Measurements from ENCODE around the gene FILIP1L.

The FILIP1L gene

DNA sequence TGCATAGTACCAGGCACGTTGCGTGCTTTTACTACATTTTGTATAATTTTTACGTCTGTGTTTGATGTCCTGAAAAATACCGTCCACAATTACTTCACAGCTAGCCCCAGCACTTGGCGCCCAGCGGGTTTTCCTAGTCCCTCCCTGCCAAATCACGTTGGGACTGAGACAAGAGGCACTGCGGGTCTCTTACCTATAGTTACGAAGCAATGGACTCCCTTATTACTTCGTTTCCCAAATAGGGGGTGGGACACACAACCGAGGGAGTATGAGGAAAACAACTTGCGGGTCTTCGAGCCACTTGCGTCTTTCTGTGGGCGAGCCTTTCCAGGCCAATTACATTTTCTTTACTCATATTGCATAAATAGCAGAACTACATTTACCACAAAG, 297.3 kb downstream of the FILIP1L start:
- Histone ChIP-seq H3K36me3 (ENCODE audit: insufficient read depth, low read length) (no peaks in the 10 kb centered on the region), H3K4me1 (ENCODE audit: insufficient read depth, low read length) (peaks cover 16% of the 10 kb centered on the region), H3K27me3 (ENCODE audit: insufficient read depth, low read length) (no peaks in the 10 kb centered on the region), H3K9me3 (ENCODE audit: low read length) (no peaks in the 10 kb centered on the region), H3K4me3 (ENCODE audit: low read length) (peak overlapping the region; percentile 93), H2AFZ (ENCODE audit: low read depth, low read length) (peak overlapping the region; percentile 78)

DNA sequence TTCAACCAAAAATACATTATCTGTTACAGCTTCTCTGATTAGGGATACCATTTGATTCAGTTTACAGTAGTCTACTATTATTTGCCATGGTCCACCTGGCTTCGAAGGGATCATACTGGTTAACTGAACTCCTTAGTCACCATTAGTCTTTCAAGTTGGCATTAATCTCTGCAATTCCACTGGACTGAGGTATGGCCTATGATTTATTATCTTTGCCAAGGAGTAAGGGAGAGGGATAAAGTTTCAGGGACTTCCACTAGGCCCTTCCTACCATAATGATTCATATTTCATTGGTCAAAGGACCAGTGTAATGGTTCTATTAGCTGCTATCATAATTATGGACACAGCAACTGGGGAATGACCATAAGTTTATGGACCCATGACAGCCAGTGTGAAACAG, 303.9 kb downstream of the FILIP1L start:
- H3K36me3 ChIP-seq (ENCODE audit: insufficient read depth, low read length) = no peaks in the 10 kb centered on the region
- no peak overlapping the region for H2AFZ ChIP-seq (ENCODE audit: low read depth, low read length)
- no peaks in the 10 kb centered on the region for H3K27me3 ChIP-seq (ENCODE audit: insufficient read depth, low read length)
- no peaks in the 10 kb centered on the region for H3K9me3 ChIP-seq (ENCODE audit: low read length)
- H3K4me1 ChIP-seq (ENCODE audit: insufficient read depth, low read length) = no peaks in the 10 kb centered on the region
- no peak overlapping the region for H3K4me3 ChIP-seq (ENCODE audit: low read length)

- Histone ChIP-seq H3K4me1 (ENCODE audit: insufficient read depth, low read length) (no peaks in the 10 kb centered on the region), H3K36me3 (ENCODE audit: insufficient read depth, low read length) (no peaks in the 10 kb centered on the region), H2AFZ (ENCODE audit: low read depth, low read length) (no peak overlapping the region), H3K9me3 (ENCODE audit: low read length) (peaks cover 3% of the 10 kb centered on the region), H3K27me3 (ENCODE audit: insufficient read depth, low read length) (no peaks in the 10 kb centered on the region), H3K4me3 (ENCODE audit: low read length) (no peak overlapping the region)
These were observed 304.7 kb downstream of the FILIP1L start for GRCh38 chr3:99809565-99809964.

GRCh38 chr3:99808163-99808794, 306.0 kb downstream of the FILIP1L start:
- Histone ChIP-seq H3K9me3 (ENCODE audit: low read length) (peaks cover 3% of the 10 kb centered on the region), H3K36me3 (ENCODE audit: insufficient read depth, low read length) (no peaks in the 10 kb centered on the region), H2AFZ (ENCODE audit: low read depth, low read length) (peak overlapping the region; percentile 29), H3K27me3 (ENCODE audit: insufficient read depth, low read length) (no peaks in the 10 kb centered on the region), H3K4me1 (ENCODE audit: insufficient read depth, low read length) (no peaks in the 10 kb centered on the region), H3K4me3 (ENCODE audit: low read length) (no peak overlapping the region)

GRCh38 chr3:99805160-99805559, 309.1 kb downstream of the FILIP1L start:
- Histone ChIP-seq H2AFZ (ENCODE audit: low read depth, low read length) (no peak overlapping the region), H3K27me3 (ENCODE audit: insufficient read depth, low read length) (no peaks in the 10 kb centered on the region), H3K4me3 (ENCODE audit: low read length) (no peak overlapping the region), H3K4me1 (ENCODE audit: insufficient read depth, low read length) (no peaks in the 10 kb centered on the region), H3K36me3 (ENCODE audit: insufficient read depth, low read length) (no peaks in the 10 kb centered on the region), H3K9me3 (ENCODE audit: low read length) (peaks cover 3% of the 10 kb centered on the region)

DNA sequence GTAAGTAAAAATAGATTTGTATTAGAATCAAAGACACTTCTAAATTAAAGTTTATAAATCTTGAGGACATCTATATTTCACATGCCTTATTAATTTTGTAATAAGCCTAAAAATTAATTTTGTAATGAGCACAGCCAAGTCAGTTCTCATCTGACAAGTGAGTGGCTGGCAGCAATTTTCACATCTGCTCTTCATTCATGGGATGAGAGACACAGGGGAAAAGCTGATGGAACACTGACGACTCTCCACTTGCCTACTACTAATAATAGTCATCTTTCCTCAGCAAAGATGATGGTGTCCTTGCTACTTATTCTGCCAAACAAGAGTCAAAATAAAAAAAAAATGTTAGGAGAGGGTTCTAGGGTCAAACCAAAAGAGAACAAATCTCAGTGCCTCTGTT, 311.0 kb downstream of the FILIP1L start:
- no peak overlapping the region for H2AFZ ChIP-seq (ENCODE audit: low read depth, low read length)
- no peak overlapping the region for H3K4me3 ChIP-seq (ENCODE audit: low read length)
- H3K36me3 ChIP-seq (ENCODE audit: insufficient read depth, low read length) = no peaks in the 10 kb centered on the region
- no peaks in the 10 kb centered on the region for H3K27me3 ChIP-seq (ENCODE audit: insufficient read depth, low read length)
- H3K9me3 ChIP-seq (ENCODE audit: low read length) = peaks cover 3% of the 10 kb centered on the region
- H3K4me1 ChIP-seq (ENCODE audit: insufficient read depth, low read length) = no peaks in the 10 kb centered on the region

DNA sequence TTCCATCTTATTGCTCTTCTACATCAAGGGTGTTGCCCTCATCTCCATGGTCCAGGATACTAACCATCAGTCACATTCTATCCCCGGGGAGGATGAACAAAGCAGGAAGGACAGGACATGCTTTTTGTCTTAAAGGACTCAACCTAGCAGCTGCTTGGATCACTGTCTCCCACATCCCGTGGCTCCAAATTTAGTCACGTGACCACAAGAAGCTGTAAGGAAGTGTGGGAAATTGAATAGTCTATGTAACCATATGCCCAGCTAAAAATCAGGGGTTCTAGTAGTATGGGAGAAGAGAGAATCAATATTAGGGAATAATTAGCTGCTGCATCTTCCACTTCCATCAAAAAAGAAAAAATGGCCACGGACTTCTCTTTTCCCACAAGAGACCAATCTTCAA, 314.9 kb downstream of the FILIP1L start:
- no peaks in the 10 kb centered on the region for H3K27me3 ChIP-seq (ENCODE audit: insufficient read depth, low read length)
- no peak overlapping the region for H3K4me3 ChIP-seq (ENCODE audit: low read length)
- H3K4me1 ChIP-seq (ENCODE audit: insufficient read depth, low read length) = no peaks in the 10 kb centered on the region
- H3K9me3 ChIP-seq (ENCODE audit: low read length) = no peaks in the 10 kb centered on the region
- H3K36me3 ChIP-seq (ENCODE audit: insufficient read depth, low read length) = no peaks in the 10 kb centered on the region
- no peak overlapping the region for H2AFZ ChIP-seq (ENCODE audit: low read depth, low read length)

GRCh38 chr3:99795573-99795972, 318.7 kb downstream of the FILIP1L start:
- H3K4me1 ChIP-seq (ENCODE audit: insufficient read depth, low read length) = no peaks in the 10 kb centered on the region
- H3K36me3 ChIP-seq (ENCODE audit: insufficient read depth, low read length) = no peaks in the 10 kb centered on the region
- no peak overlapping the region for H2AFZ ChIP-seq (ENCODE audit: low read depth, low read length)
- H3K9me3 ChIP-seq (ENCODE audit: low read length) = no peaks in the 10 kb centered on the region
- H3K4me3 ChIP-seq (ENCODE audit: low read length) = no peak overlapping the region
- no peaks in the 10 kb centered on the region for H3K27me3 ChIP-seq (ENCODE audit: insufficient read depth, low read length)

DNA sequence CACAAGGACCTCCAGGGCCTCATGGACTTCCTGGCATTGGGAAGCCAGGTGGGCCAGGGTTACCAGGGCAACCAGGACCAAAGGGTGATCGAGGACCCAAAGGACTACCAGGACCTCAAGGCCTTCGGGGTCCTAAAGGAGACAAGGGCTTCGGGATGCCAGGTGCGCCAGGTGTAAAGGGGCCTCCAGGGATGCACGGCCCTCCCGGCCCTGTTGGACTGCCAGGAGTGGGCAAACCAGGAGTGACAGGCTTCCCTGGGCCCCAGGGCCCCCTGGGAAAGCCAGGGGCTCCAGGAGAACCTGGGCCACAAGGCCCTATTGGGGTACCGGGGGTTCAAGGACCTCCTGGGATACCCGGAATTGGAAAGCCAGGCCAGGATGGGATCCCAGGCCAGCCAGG, 319.8 kb downstream of the FILIP1L start:
- no peaks in the 10 kb centered on the region for H3K9me3 ChIP-seq (ENCODE audit: low read length)
- no peaks in the 10 kb centered on the region for H3K27me3 ChIP-seq (ENCODE audit: insufficient read depth, low read length)
- no peak overlapping the region for H2AFZ ChIP-seq (ENCODE audit: low read depth, low read length)
- no peaks in the 10 kb centered on the region for H3K36me3 ChIP-seq (ENCODE audit: insufficient read depth, low read length)
- no peak overlapping the region for H3K4me3 ChIP-seq (ENCODE audit: low read length)
- H3K4me1 ChIP-seq (ENCODE audit: insufficient read depth, low read length) = no peaks in the 10 kb centered on the region

GRCh38 chr3:99789011-99789721, 325.1 kb downstream of the FILIP1L start:
- Histone ChIP-seq H3K4me3 (ENCODE audit: low read length) (no peak overlapping the region), H3K4me1 (ENCODE audit: insufficient read depth, low read length) (no peaks in the 10 kb centered on the region), H3K9me3 (ENCODE audit: low read length) (no peaks in the 10 kb centered on the region)

More at GRCh38 chr3:99789011-99789721, 325.1 kb downstream of the FILIP1L start:
- Histone ChIP-seq H3K36me3 (ENCODE audit: insufficient read depth, low read length) (no peaks in the 10 kb centered on the region), H3K27me3 (ENCODE audit: insufficient read depth, low read length) (no peaks in the 10 kb centered on the region), H2AFZ (ENCODE audit: low read depth, low read length) (no peak overlapping the region)
